Motor neuron (in vitro differentiated cells): ENCODE measurements around the gene PARVG. TPM values are rescaled to one million over a fixed set of nuclear protein-coding genes. Genes with fewer than 3 reads are reported as not detected.

Experiments
- ATAC-seq, 8 experiments: fragments of 200-7000 bp; cut with Tn5 transposase; replicated peaks in 6 of 8; 2 replicates each; pipeline ENCODE4 v1.8.0; 2021; ENCODE audit warnings: mild to moderate bottlenecking in 8 of 8, moderate library complexity in 8 of 8
- H3K27ac ChIP-seq, 2 donors: fragments of 250-450 bp; sonication (Bioruptor Pico); 2 replicates each; pipeline ENCODE4 v1.9.0; 2021; ENCODE audit warnings: antibody characterized with exemption in 2 of 2, mild to moderate bottlenecking in 2 of 2, moderate library complexity in 1 of 2
- H3K4me1 ChIP-seq, 2 donors: fragments of 250-450 bp; sonication (Bioruptor Pico); replicated peaks in 1 of 2; 2 replicates each; pipeline ENCODE4 v1.6.1; 2021; ENCODE audit warnings: antibody characterized with exemption in 2 of 2, mild to moderate bottlenecking in 2 of 2, moderate library complexity in 1 of 2
- H3K4me3 ChIP-seq, 5 donors: fragments of 250-450 bp; sonication (Bioruptor Pico); 2 replicates each; pipeline ENCODE4 v1.9.0; 2021; ENCODE audit warnings: antibody characterized with exemption in 5 of 5, mild to moderate bottlenecking in 5 of 5, moderate library complexity in 4 of 5
- WGBS, 10 experiments: fragments of 450-650 bp; shearing (Covaris generic); methylation state at CpG; one replicate each; pipeline ENCODE4 v1.0.0; 2022; 5-methylcytosine and 5-hydroxymethylcytosine counted together
- in situ Hi-C, 9 experiments: fragments of 400-800 bp; cut with MboI; loops; one replicate each; pipeline ENCODE4 v1.15.0; 2021; ENCODE audit warnings: low sequenced_read_pairs in 9 of 9, low pct_unique_long_range_greater_than_20kb in 2 of 9; ENCODE audit not compliant: unreplicated experiment in 9 of 9
- total RNA-seq, 8 experiments: library from RNA; unstranded; fragments of 300-600 nt; gene quantifications; 2 replicates each; pipeline versions ENCODE4 v1.2.3 to v1.2.4, GENCODE V29; 2022

Gene PARVG
- total RNA-seq, 8 experiments from 2014 or later: 0.05 to 3.0 (median 0.33) TPM

DNA sequence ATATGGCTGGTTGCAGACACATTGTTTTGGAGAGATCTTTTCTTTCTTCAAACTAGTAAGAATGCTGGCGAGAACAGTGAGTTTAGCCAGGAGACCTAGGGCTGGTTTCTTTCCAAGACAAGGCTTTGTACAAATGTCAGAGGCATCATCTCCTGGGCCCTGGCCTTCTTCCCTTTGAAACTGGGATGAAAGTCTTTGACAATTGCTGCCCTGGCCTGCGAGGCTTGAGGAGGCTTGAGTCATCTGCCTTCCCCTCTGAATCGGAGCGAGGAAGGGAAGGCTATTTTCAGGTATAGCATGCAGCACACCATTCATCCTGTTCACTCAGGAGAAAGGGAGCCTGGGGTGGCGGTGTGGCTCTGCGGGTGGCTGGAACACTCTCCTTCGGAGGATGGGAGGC is 21.5 kb upstream of the PARVG start:
- Histone ChIP-seq H3K27ac (no peak overlapping the region), H3K4me3 (no peak overlapping the region), H3K4me1 (peaks cover 6 to 15% of the 10 kb centered on the region in 2 donors)
- in situ Hi-C loops: no loop called here
- 62 to 100% (median 69%) methylated on average over 1 to 7 of the region's 7 CpGs; no CpG with 5 or more reads in 7 of the 10 experiments for WGBS, 10 experiments
- peak in 5 of 8 experiments; percentile 53 to 73 (median 63) for ATAC-seq

DNA sequence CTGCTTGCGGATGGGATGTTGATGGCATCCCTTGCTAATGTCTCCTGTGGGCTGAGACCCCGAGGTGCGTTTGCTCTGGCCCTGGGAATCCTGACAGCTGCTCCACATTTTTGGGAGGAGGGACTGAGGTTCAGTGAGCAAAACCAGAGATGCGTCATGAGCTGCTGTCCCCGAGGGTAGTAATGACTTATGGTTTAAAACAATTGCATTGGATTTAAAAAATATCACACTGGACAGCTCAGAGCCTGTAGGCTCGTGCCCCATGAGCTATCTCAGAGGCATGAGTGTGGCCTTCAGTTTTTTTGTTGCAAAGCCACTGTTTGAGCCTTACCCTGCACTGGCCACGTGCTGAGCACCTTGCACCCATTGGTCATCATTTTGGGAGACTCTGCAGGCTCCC is 20.9 kb upstream of the PARVG start:
- in situ Hi-C loops: no loop called here
- 60 to 91% (median 80%) methylated on average over 1 to 3 of the region's 7 CpGs; no CpG with 5 or more reads in 7 of the 10 experiments for WGBS, 10 experiments

DNA sequence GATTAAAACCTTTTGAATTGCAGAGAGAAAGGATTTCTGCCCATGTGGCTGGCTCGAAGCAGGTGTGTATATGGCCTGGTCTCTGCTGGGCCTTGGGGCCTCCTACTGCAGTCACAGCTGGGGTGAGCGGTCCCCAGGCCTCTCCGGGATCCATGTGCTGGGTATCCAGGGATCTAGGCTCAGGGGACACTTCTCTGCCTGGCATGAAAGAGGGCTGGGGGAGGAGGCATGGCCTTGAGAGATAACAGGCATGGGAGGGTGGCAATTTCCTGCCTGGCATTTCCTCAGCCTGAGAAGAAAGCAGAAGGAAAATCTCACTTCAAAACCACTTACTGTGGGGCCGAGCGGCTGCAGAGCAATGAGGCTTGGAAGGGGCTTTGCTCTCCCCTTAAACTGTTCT is 20.3 kb upstream of the PARVG start:
- in situ Hi-C loops: no loop called here
- no peak for ATAC-seq
- WGBS, 10 experiments: 94 to 95% methylated on average over 3 of the region's 5 CpGs; no CpG with 5 or more reads in 8 of the 10 experiments
- Histone ChIP-seq H3K4me1 (peaks cover 3 to 15% of the 10 kb centered on the region in 2 donors), H3K4me3 (no peak overlapping the region), H3K27ac (no peak overlapping the region)

More for the DNA sequence above, 20.9 kb upstream of the PARVG start:
- no peak overlapping the region for H3K27ac ChIP-seq
- ATAC-seq: no peak
- no peak overlapping the region for H3K4me3 ChIP-seq
- peaks cover 3 to 15% of the 10 kb centered on the region in 2 donors for H3K4me1 ChIP-seq

DNA sequence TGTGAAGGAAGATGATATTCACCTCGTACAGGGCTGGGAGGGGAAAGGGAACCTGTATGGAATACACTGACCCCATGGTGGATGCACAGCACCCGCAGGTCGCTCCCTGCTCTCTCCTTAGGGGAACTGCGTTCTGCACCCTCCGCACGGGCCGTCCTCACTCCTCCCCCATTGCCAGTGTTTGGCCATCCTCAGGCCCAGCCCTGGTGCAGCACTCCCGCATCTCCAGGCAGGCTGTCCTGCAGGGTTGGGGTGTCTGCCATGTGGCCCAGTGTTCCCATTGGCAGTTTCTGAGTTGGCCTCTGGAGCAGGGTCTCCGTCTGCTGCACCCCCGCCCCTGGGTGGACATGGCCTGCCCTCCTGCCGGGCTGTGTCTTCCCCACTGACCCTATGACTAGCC is 19.1 kb upstream of the PARVG start:
- Histone ChIP-seq H3K4me1 (peaks cover 12 to 24% of the 10 kb centered on the region in 2 donors), H3K4me3 (no peak overlapping the region), H3K27ac (no peak overlapping the region)
- in situ Hi-C loops: no loop called here
- no peak for ATAC-seq
- WGBS, 10 experiments: 87 to 100% methylated on average over 1 to 5 of the region's 11 CpGs; no CpG with 5 or more reads in 8 of the 10 experiments

DNA sequence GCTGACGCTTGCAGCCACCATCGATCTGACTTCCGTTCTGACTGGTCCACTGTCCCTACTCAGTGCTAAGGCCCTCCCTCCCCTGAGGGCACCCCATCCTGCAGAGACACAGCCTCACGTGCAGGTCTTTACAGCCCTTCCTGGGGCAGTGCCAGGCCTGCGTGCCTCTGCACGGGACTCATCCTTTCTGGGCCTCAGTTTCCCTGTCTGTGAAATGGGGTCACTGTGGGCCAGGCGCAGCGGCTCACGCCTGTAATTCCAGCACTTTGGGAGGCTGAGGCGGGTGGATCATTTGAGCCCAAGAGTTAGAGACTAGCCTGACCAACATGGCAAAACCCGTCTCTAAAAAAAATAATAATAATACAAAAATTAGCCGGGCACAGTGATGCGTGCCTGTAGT is 17.8 kb upstream of the PARVG start:
- ATAC-seq: no peak
- 91 to 100% (median 94%) methylated on average over 1 to 8 of the region's 13 CpGs; no CpG with 5 or more reads in 3 of the 10 experiments for WGBS, 10 experiments
- Histone ChIP-seq H3K27ac (no peak overlapping the region), H3K4me1 (peaks cover 18 to 28% of the 10 kb centered on the region in 2 donors), H3K4me3 (no peak overlapping the region)
- in situ Hi-C loops: no loop called here

DNA sequence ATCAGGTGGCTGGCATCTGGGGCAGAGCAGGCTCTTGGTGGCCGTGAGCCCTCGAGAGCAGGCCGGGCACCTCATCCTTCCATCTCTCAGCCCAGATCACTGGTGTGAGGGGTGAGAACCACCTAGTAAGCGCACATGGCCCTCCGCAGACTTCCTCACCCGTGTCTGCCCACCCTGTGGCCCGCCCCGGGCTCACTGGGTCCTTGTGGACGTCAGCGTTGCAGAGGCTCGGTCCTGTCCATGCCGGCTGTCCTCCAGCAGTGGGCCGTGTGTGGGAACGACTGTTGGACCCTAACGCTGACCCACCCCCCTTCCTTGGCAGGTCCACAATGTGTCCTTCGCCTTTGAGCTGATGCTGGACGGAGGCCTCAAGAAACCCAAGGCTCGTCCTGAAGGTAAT is 17.2 kb upstream of the PARVG start:
- Histone ChIP-seq H3K27ac (no peak overlapping the region), H3K4me3 (no peak overlapping the region), H3K4me1 (peaks cover 18 to 22% of the 10 kb centered on the region in 2 donors)
- in situ Hi-C loops: no loop called here
- ATAC-seq: no peak
- WGBS, 10 experiments: 67 to 100% (median 90%) methylated on average over 1 to 7 of the region's 18 CpGs; no CpG with 5 or more reads in 7 of the 10 experiments

DNA sequence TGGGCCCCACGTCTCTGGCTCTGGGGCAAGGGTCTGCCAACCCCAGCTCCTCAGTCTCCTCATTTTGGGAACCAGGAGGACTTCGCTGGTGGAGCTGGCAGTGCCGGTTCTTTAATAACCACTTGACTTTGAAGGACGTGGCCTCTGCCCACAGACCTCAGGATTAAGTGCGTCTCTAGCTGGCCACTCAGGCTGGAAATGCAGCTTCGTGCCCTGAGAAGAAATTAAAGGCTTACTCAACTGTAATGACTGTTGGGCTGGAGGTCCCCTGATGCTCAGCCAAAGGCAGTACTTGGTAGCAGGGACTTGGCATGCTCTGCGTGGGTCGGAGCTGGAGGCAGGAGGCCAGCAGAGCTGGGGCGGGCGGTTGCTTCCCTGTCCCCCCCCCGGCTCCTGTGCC is 16.7 kb upstream of the PARVG start:
- no peak for ATAC-seq
- Histone ChIP-seq H3K27ac (no peak overlapping the region), H3K4me3 (no peak overlapping the region), H3K4me1 (peaks cover 16 to 19% of the 10 kb centered on the region in 2 donors)
- in situ Hi-C loops: no loop called here
- 60 to 100% (median 88%) methylated on average over 1 to 9 of the region's 11 CpGs; no CpG with 5 or more reads in 6 of the 10 experiments for whole genome bisulfite sequencing, 10 experiments

DNA sequence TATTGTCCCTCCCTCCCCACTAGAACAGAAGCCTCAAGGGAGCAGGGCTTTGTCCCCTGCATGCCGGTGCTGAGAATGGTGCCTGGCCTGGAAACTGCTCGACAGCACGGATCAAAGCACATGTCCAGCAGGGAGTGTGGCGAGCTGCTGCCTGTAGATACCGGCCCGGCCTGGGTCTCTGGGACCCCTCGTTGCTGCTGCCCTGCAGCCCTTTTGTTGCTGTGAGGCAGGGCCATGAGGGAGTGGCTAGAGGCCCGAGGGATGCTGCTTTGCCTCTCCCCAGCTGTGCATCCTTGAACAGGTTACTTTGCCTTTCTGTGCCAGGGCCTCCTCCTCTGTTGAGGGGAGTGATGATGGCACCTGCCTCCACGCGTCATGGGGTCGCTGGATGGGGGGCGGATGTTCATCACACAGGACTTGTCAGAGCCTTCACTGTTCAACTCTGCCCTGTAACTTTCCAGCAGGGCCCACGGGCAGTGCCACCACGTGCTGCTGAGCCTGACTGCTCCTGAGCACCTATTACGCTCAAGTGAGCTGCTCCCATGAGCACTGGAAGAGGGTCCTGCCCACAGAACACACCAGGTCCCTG is 15.3 kb upstream of the PARVG start:
- 86 to 97% (median 93%) methylated on average over 2 to 6 of the region's 15 CpGs; no CpG with 5 or more reads in 5 of the 10 experiments for WGBS, 10 experiments
- H3K4me3 ChIP-seq: no peak overlapping the region
- H3K27ac ChIP-seq: no peak overlapping the region
- in situ Hi-C loops: no loop called here
- ATAC-seq: no peak
- H3K4me1 ChIP-seq: peaks cover 14 to 15% of the 10 kb centered on the region in 2 donors

DNA sequence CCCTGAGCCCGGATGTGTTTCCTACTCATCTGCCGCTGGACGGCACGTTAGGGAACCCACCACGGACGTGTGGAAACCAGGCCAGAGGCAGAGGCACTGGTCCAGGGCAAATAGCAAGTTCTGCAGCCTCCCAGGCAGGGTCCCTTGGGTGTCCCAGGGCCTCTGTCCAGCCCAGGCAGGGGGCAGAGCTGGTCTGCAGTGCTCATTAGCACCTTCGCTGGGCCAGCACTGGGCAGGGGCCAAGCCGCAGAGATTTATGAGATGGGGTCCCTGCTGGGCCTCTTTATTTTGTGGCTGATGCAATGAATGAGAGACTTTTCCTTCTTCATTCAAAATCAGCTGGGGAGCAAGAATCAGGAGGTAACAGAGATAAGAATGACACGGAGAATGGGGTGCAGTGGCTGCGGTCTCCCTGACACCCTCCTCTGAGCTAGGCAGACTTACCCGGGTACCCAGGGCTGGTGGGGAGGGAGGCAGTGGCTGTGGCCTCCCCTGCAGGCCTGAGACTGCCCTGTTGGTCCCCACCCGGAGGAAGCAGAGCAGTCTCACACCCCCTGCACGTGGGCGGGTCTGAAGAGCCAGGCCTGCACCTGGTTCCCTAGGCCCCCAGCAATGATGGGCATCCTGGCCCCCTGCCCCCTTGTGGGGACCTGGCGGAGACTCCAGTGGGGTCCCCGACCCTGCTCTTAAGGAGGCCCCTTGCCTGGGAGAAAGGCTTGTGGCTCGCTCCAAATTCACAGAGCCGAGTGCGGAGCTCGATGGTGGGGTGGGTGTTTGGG is 14.0 kb upstream of the PARVG start:
- Histone ChIP-seq H3K4me3 (no peak overlapping the region), H3K4me1 (peaks cover 19 to 20% of the 10 kb centered on the region in 2 donors), H3K27ac (peak overlapping the region; percentile 41 to 42)
- in situ Hi-C loops: no loop called here
- peak in 5 of 8 experiments; percentile 62 to 90 (median 69) for ATAC-seq
- 53 to 96% (median 60%) methylated on average over 1 to 5 of the region's 20 CpGs; no CpG with 5 or more reads in 7 of the 10 experiments for WGBS, 10 experiments

DNA sequence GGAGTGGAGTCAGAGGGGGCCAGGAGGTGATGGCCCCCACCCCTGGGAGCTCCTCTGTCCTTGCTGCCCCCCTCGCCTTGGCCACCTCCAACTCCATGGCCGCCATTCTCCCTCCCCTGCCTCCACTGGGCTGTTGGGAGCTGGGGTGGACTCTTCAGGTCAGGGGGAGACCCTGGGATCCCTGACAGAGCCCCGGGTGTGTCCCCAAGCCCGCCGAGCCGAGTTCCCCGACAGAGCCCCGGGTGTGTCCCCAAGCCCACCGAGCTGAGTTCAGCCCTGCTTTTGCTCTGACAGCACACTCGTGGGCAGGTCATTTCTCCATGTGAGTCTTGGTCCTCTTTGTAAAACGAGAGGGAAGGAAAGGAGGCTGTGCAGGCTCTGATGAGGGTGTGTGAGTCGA is 13.2 kb upstream of the PARVG start:
- Histone ChIP-seq H3K4me1 (peaks cover 23 to 24% of the 10 kb centered on the region in 2 donors), H3K27ac (no peak overlapping the region), H3K4me3 (no peak overlapping the region)
- in situ Hi-C loops: no loop called here
- ATAC-seq: no peak
- WGBS, 10 experiments: 61 to 100% (median 73%) methylated on average over 1 to 3 of the region's 12 CpGs; no CpG with 5 or more reads in 6 of the 10 experiments

DNA sequence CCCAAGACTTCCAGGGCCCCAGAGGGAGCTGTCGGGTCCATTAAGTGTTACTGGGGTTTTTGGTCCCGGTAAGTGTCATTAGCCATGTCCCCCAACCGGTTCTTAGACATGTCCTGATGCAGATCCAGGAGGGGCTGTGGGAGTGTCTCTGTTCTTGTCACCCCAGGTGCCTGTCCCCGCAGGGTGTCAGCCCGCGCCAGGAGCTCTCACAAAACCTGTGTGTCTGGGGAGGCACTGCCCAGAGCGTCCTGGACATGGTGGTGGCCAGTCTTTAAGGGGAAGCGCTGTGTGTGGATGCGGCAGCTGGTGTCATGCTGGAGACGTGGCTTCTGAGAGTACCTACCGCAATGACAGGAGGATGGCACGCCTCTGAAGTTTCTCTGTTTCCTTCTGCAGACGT is 12.5 kb upstream of the PARVG start:
- in situ Hi-C loops: no loop called here
- 100% methylated on average over 1 to 2 of the region's 13 CpGs; no CpG with 5 or more reads in 7 of the 10 experiments for WGBS, 10 experiments

DNA sequence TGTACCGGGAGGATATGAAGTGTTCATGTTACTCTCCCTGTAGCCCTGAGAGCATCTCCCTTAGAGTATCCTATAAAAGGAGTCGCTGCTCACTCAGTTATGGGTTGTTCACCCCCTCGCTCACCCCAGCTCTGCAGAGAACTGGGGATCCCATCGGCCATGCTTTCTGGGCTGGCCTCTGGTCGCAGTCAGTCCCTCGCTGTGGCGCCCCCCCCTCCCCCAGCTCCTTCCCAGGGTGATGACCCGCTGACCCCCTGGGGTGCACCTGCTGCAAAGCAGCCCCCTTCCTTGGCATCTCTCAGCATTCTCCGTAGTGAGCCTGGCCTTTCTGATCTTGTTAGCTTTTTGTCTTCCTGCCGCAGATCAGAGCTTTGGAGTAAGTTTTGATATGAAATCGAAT is 10.3 kb upstream of the PARVG start:
- in situ Hi-C loops: no loop called here
- WGBS, 10 experiments: 100% methylated on average over 1 to 2 of the region's 11 CpGs; no CpG with 5 or more reads in 7 of the 10 experiments

More for the DNA sequence above, 12.5 kb upstream of the PARVG start:
- Histone ChIP-seq H3K4me1 (peaks cover 25 to 31% of the 10 kb centered on the region in 2 donors), H3K27ac (no peak overlapping the region), H3K4me3 (no peak overlapping the region)
- ATAC-seq: no peak

DNA sequence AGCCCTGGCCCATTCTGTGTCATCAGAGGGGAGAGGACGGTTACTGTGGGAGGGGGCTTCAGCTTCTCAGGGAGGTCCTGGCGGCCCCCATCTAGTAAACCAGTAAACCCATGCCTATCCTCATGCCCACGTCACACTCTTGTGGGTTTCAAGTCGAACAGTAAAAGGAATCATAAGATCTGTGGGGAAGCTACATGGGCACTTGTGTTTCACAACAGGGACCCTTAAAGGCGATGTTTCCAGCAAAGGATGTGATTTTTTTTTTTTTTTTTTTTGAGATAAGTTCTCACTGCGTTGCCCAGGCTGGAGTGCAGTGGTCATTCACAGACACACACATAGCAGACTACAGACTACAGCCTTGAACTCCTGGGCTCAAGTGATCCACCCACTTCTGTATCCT is 9.2 kb upstream of the PARVG start:
- WGBS, 10 experiments: 40 to 100% (median 96%) methylated on average over 1 to 5 of the region's 6 CpGs; no CpG with 5 or more reads in 1 of the 10 experiments
- Histone ChIP-seq H3K4me1 (peaks cover 18 to 24% of the 10 kb centered on the region in 2 donors), H3K27ac (no peak overlapping the region), H3K4me3 (no peak overlapping the region)
- no peak for ATAC-seq
- in situ Hi-C loops: no loop called here

More for the DNA sequence above, 10.3 kb upstream of the PARVG start:
- ATAC-seq: no peak
- Histone ChIP-seq H3K4me1 (peaks cover 25 to 32% of the 10 kb centered on the region in 2 donors), H3K27ac (no peak overlapping the region), H3K4me3 (no peak overlapping the region)
